ENCODE results near the gene CCNK.

Gene CCNK

DNA sequence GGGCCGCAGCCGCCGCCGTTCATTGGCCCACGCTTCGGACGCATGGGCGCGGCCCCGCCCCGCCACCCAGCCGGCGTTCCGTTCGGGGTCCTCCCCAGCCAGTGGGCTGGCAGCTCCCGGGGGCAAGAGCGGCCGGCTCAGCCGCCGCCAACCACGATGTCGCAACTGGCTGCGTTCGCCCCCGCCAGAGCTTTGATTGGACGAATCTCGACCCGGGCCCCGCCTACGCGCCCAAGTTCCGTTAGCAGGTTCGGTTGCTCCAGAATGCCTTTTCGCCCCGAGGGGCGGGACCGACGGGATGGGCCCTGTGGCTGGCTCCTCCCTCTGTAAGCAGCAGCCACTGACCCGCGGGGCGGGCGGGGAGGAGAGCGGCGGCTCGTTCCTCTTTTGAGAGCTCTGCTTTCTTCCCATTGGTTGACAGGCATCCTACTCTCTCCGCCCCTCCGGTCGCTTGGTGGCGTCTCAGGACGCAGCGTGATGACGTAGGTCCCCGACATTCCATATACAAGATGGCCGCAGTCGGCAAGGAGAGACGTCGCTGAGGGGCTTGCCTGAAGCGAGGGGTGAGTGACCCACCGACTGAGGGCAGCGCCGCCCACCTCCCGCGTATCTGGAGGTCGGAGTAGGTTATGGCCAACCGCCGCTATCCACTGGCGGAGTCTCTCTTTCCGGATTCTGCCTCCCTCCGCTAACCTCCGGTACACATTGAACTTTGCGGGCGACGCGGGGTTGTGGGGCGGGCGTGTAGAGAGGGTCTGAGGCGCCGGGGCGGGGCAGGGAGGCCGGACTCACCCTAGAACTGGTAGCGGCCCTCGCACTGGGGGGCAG is at the start of gene CCNK:
TSS of gene CCNK (plus strand) at position 493 of the 828 bp plus-strand sequence. CDS start 11,269 bp downstream, outside the sequence.
- TF ChIP-seq CTCF (conservative IDR thresholded peaks at IDR 0.05; ENCODE audit: low read depth, low read length) = no peak
- Histone ChIP-seq H3K79me2 (ENCODE audit: insufficient read depth, low read depth) (peaks cover 83% of the 10 kb centered on the region), H3K9ac (peak within 1 kb of the TSS; percentile 81), H3K27me3 (ENCODE audit: insufficient read depth, low read depth) (no peaks in the 10 kb centered on the region), H2AFZ (ENCODE audit: low read depth) (peak within 1 kb of the TSS; percentile 62), H3K4me3 (IDR thresholded peaks at IDR 0.05; ENCODE audit: insufficient read depth, low read depth, low read length) (no peak within 1 kb of the TSS), H3K4me1 (ENCODE audit: low read depth, poor library complexity, severe bottlenecking) (peaks cover 23% of the 10 kb centered on the region), H3K27ac (peak within 1 kb of the TSS; percentile 64), H3K4me2 (peak within 1 kb of the TSS; percentile 58), H3K36me3 (ENCODE audit: insufficient read depth) (no peaks in the 10 kb centered on the region), H4K20me1 (ENCODE audit: insufficient read depth) (peaks cover 15% of the 10 kb centered on the region)

- no peaks in the 10 kb centered on the region for H4K20me1 ChIP-seq (ENCODE audit: insufficient read depth)
- no peak overlapping the region for H3K9ac ChIP-seq
- no peaks in the 10 kb centered on the region for H3K36me3 ChIP-seq (ENCODE audit: insufficient read depth)
- no peak overlapping the region for H2AFZ ChIP-seq (ENCODE audit: low read depth)
- no peaks in the 10 kb centered on the region for H3K4me1 ChIP-seq (ENCODE audit: low read depth, poor library complexity, severe bottlenecking)
- H3K79me2 ChIP-seq (ENCODE audit: insufficient read depth, low read depth) = no peaks in the 10 kb centered on the region
- no peak for TF ChIP-seq CTCF (conservative IDR thresholded peaks at IDR 0.05; ENCODE audit: low read depth, low read length)
- H3K4me3 ChIP-seq (IDR thresholded peaks at IDR 0.05; ENCODE audit: insufficient read depth, low read depth, low read length) = no peak overlapping the region
- no peak overlapping the region for H3K27ac ChIP-seq
- H3K4me2 ChIP-seq = no peak overlapping the region
- no peaks in the 10 kb centered on the region for H3K27me3 ChIP-seq (ENCODE audit: insufficient read depth, low read depth)
Observed at GRCh38 chr14:99431986-99432385, 49.2 kb upstream of the CCNK start.

DNA sequence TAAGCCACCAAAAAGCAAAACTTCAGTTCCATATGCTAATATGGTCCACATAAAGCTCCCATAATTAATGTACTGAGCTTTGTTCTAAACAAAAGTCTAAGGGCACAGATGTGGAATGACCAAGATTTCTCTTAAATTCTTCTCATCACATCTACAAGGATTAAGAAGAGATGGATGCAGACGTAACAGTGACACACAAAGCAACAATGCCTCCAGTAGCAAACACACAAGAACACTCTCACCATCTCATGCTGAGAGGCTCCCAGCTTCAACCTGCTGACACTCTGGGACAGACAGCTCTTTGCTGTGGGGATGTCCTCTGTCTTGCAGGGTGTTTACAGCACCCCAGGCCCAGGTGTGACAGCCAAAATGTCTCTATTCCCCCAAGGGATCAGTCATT is 48.7 kb upstream of the CCNK start:
- no peaks in the 10 kb centered on the region for H3K36me3 ChIP-seq (ENCODE audit: insufficient read depth)
- H3K4me3 ChIP-seq (IDR thresholded peaks at IDR 0.05; ENCODE audit: insufficient read depth, low read depth, low read length) = no peak overlapping the region
- no peaks in the 10 kb centered on the region for H3K27me3 ChIP-seq (ENCODE audit: insufficient read depth, low read depth)
- no peak overlapping the region for H3K9ac ChIP-seq
- TF ChIP-seq CTCF (conservative IDR thresholded peaks at IDR 0.05; ENCODE audit: low read depth, low read length) = no peak
- H2AFZ ChIP-seq (ENCODE audit: low read depth) = no peak overlapping the region
- no peak overlapping the region for H3K27ac ChIP-seq
- no peaks in the 10 kb centered on the region for H3K79me2 ChIP-seq (ENCODE audit: insufficient read depth, low read depth)
- no peaks in the 10 kb centered on the region for H3K4me1 ChIP-seq (ENCODE audit: low read depth, poor library complexity, severe bottlenecking)
- H3K4me2 ChIP-seq = no peak overlapping the region
- no peaks in the 10 kb centered on the region for H4K20me1 ChIP-seq (ENCODE audit: insufficient read depth)

DNA sequence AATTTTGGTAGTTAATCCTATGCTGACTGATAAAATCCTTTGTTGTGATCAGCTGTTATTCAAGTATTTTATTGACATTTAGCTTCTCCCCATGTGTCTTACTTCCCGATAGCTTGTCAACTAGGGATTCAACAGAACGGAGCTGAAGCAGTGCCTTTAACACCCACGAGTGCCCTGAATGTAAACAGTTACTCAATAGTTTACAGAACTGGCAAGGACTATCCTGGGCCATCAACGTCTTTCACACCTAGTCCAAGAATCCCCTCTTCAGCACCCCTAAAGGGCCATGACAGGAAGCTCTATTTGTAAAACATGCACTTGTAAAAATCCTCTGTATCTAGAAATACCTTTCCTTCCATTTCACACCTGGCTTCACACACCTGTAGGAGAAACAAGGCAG is 45.9 kb upstream of the CCNK start:
- H3K27me3 ChIP-seq (ENCODE audit: insufficient read depth, low read depth) = no peaks in the 10 kb centered on the region
- no peaks in the 10 kb centered on the region for H3K36me3 ChIP-seq (ENCODE audit: insufficient read depth)
- no peak overlapping the region for H3K4me3 ChIP-seq (IDR thresholded peaks at IDR 0.05; ENCODE audit: insufficient read depth, low read depth, low read length)
- no peak overlapping the region for H3K4me2 ChIP-seq
- H3K79me2 ChIP-seq (ENCODE audit: insufficient read depth, low read depth) = no peaks in the 10 kb centered on the region
- no peak overlapping the region for H2AFZ ChIP-seq (ENCODE audit: low read depth)
- TF ChIP-seq CTCF (conservative IDR thresholded peaks at IDR 0.05; ENCODE audit: low read depth, low read length) = no peak
- no peak overlapping the region for H3K9ac ChIP-seq
- no peaks in the 10 kb centered on the region for H4K20me1 ChIP-seq (ENCODE audit: insufficient read depth)
- H3K27ac ChIP-seq = no peak overlapping the region
- no peaks in the 10 kb centered on the region for H3K4me1 ChIP-seq (ENCODE audit: low read depth, poor library complexity, severe bottlenecking)
